Central memory CD8-positive, alpha-beta T cell (primary cell): Measurements from ENCODE around the gene NELFA.
A peak's percentile ranks its signal among the peaks of the same experiment; 100 is the strongest.

Experiments
- ATAC-seq: fragments of 150-1000 bp; cut with Tn5 transposase; replicated peaks from 2 replicates; pipeline ENCODE4 v1.10.0; 2022; ENCODE audit warnings: mild to moderate bottlenecking, moderate FRiP score, moderate number of reproducible peaks; ENCODE audit not compliant: poor library complexity, severe bottlenecking; ENCODE audit errors: extremely low read depth
- DNase-seq, 2 donors: peaks; one replicate each; pipeline ENCODE4 v3.0.0; 2021; ENCODE audit warnings: low spot score in 2 of 2
- H3K27ac Mint-ChIP-seq: one replicate; pipeline ENCODE4 v1.8.0; 2022; ENCODE audit warnings: low read depth, mild to moderate bottlenecking, moderate library complexity, mixed read lengths
- H3K27me3 Mint-ChIP-seq: one replicate; pipeline ENCODE4 v1.8.0; 2022; ENCODE audit warnings: mixed read lengths
- H3K36me3 Mint-ChIP-seq: one replicate; pipeline ENCODE4 v1.8.0; 2022; ENCODE audit warnings: mild to moderate bottlenecking, moderate library complexity, mixed read lengths; ENCODE audit not compliant: insufficient read depth
- H3K4me1 Mint-ChIP-seq: one replicate; pipeline ENCODE4 v1.8.0; 2022; ENCODE audit warnings: mixed read lengths
- H3K4me3 Mint-ChIP-seq: one replicate; pipeline ENCODE4 v1.8.0; 2022; ENCODE audit warnings: mild to moderate bottlenecking, moderate library complexity, mixed read lengths
- H3K9me3 Mint-ChIP-seq: one replicate; pipeline ENCODE4 v1.8.0; 2022; ENCODE audit warnings: mixed read lengths

NELFA gene

DNA sequence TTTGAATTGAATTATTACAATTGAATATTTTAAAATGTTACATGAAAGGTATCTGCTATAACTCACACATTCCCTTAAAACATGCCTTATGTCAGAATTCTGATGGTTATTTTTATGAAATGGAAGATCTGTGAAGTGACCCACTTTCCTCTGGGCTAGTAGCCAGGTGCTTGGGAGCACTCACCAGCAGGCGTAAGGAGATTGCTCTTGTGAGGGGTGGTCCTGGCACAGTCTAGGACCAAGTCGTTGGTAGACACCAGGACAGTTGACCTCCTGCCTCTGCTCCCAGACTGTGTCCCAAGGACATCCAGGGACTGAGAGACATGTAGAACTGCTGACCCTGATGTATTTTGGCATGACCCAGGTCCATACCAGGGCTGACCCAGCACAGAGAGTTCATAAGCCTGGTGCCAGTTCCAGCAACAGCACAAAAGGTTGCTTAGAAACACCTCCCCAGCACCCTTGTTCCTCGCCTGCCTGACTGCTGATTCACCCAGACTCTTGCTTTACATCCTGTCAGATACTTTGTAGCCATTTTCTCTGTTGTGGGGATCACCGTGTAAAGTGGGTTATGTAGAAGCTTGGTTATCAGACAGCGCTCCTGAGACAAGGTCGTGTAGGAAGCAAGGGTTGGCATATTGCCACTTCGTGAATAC lies 48.5 kb downstream of the NELFA start:
- DNase-seq (no peak), ATAC-seq (no peak)
- peaks cover 32% of the 10 kb centered on the region for H3K36me3 Mint-ChIP-seq
- no peaks in the 10 kb centered on the region for H3K9me3 Mint-ChIP-seq
- no peak overlapping the region for H3K27ac Mint-ChIP-seq
- H3K27me3 Mint-ChIP-seq, result no peaks in the 10 kb centered on the region
- peaks cover 12% of the 10 kb centered on the region for H3K4me1 Mint-ChIP-seq
- no peak overlapping the region for H3K4me3 Mint-ChIP-seq

DNA sequence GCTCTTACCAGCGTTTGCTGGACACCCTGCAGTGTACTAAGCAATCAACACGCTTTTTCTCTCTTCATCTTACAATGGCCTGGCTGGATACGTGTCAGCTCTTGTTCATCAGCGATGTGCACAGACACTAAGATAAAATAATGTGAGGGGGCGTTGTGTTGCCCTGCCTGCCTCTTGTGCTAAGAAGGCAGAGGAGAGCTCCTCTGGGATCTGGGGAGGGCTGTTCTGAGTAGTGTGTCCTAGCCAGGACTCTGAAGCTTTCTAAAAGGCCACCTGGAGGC lies 49.7 kb downstream of the NELFA start:
- Mint-ChIP-seq H3K4me1 (peaks cover 9% of the 10 kb centered on the region), H3K4me3 (no peak overlapping the region), H3K27me3 (no peaks in the 10 kb centered on the region), H3K9me3 (no peaks in the 10 kb centered on the region), H3K36me3 (peaks cover 29% of the 10 kb centered on the region), H3K27ac (no peak overlapping the region)
- DNase-seq (no peak), ATAC-seq (no peak)

DNA sequence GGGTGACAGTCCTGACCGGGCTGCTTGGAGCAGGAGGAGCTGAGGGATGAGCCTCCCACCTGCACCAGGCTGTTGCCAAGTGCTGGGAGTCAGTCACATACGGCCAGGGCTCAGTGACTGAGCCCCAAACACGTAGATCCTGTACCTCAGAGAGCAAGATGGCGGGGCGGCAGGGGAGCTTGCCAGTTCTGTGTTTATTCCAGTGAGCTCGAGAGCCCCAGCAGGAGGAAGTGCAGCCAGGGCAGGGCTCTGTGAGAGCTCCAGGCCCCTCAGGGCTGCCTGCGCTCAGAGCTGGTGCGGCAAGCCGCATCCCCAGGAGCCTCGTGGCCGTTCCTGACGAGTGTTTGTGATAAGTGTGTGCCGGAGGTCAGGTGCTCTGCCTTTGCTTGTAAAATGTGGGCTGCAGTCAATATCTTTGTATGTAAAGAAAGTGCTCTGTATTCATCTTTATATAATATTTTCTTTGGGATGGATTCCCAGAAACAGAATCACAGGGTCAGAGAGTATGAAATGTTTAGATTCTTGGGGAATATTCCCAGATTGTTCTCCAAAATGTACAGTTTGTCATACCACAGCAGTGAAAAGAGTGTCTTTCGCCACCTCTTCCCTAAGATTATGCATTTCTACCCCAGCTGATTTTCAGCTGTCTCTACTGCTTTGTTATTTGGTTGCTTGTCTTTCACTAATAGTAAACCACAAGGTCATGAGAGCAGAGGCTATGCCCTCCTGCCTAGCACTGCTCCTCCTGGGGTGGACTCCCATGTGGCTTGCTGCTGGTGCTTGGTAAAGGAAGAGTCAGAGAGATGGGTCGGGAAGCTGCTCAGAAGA lies 50.3 kb downstream of the NELFA start:
- Mint-ChIP-seq H3K27me3 (no peaks in the 10 kb centered on the region), H3K4me3 (no peak overlapping the region), H3K27ac (no peak overlapping the region), H3K9me3 (no peaks in the 10 kb centered on the region), H3K4me1 (peaks cover 6% of the 10 kb centered on the region), H3K36me3 (peaks cover 30% of the 10 kb centered on the region)
- no peak for ATAC-seq
- no peak for DNase-seq

DNA sequence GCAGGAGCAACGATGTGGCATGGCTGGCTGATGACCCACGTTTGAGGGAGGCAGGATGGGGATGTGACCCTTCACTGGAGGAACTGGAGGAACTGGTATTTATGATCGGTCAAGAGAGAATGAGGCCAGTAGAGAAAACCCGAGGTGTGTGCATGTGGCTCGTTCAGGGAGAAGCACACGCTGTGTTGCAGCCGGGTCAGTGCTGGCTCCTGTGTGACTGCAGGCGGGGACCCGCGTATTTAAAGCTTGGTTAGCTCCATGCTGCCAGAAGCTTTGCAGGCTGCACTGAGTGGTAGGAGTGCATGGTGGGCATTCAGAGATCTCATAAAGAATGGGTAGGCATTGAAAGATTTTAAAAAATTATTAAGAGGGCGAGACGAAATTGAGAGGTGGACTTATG lies 52.1 kb downstream of the NELFA start:
- ATAC-seq, result no peak
- Mint-ChIP-seq H3K9me3 (no peaks in the 10 kb centered on the region), H3K27ac (peak overlapping the region; percentile 45), H3K4me1 (no peaks in the 10 kb centered on the region), H3K4me3 (no peak overlapping the region), H3K27me3 (no peaks in the 10 kb centered on the region), H3K36me3 (peaks cover 24% of the 10 kb centered on the region)
- no peak for DNase-seq

DNA sequence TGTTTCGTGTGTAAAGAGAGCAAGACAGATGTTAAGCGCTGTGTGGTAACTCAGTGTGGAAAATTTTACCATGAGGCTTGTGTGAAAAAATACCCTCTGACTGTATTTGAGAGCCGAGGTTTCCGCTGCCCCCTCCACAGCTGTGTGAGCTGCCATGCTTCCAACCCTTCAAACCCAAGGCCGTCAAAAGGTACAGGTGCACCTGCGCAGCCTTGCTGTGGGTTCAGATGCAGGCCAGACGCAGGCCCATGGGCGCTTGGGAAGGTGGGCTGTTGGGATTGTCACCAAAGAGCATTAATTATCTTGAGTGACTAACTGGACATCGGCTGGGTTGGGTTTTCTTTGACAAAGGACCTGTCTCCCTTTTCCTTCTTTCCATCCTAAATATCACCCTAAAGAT lies 55.4 kb downstream of the NELFA start:
- H3K4me3 Mint-ChIP-seq, result no peak overlapping the region
- peaks cover 5% of the 10 kb centered on the region for H3K4me1 Mint-ChIP-seq
- ATAC-seq (no peak), DNase-seq (no peak)
- no peaks in the 10 kb centered on the region for H3K27me3 Mint-ChIP-seq
- H3K36me3 Mint-ChIP-seq, result peaks cover 11% of the 10 kb centered on the region
- no peaks in the 10 kb centered on the region for H3K9me3 Mint-ChIP-seq
- no peak overlapping the region for H3K27ac Mint-ChIP-seq

DNA sequence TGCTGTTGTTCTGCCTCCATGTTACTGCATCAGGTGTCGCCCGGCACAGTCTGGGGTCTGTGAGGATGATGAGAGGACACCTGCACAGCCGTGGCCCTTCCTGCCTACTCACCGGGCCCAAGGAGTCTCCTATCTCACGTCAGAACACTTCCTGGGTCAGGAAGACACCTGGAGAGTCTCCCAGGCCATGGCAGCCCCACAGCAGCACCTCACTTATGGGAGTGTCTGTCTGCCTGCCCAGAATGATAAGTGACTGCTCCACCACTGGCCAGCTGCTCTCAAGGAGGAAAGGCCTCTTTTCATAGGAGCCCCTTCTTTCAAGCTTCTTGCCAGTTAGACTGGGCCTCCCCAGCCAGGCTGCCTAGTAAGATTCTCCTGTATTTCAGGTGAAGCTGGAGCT lies 56.1 kb downstream of the NELFA start:
- Mint-ChIP-seq H3K27me3 (no peaks in the 10 kb centered on the region), H3K27ac (no peak overlapping the region), H3K36me3 (peaks cover 12% of the 10 kb centered on the region), H3K9me3 (no peaks in the 10 kb centered on the region), H3K4me3 (no peak overlapping the region), H3K4me1 (peaks cover 5% of the 10 kb centered on the region)
- ATAC-seq (no peak), DNase-seq (no peak)

DNA sequence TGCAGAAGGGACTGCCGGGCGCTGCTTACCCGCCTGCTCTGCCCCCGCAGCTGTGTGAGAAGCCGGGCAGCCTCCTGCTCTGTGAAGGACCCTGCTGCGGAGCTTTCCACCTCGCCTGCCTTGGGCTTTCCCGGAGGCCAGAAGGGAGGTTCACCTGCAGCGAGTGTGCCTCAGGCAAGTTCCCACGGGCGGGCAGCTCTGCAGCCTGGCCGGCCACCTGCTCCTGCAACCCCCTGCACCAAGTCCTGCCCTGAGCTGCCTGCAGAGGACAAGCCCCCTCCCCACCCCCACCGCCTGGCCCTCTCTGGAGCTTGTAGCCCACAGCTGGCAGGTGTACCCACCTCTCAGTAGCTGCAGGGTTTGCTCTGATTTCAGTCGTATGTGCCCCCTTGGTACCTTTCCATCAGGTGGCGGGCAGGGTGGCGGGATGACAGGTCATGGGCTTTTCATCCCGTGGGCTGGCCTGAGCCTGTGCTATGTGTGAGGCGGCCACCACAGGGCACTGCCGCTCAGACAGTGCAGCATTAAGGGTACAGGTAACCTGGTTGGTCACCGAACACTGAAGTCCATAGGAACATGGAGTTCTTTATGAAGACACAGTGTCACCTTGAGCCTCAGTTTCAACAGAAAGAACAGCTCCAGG lies 56.6 kb downstream of the NELFA start:
- Mint-ChIP-seq H3K4me1 (peaks cover 5% of the 10 kb centered on the region), H3K36me3 (peaks cover 12% of the 10 kb centered on the region), H3K27me3 (no peaks in the 10 kb centered on the region), H3K4me3 (no peak overlapping the region), H3K9me3 (no peaks in the 10 kb centered on the region), H3K27ac (no peak overlapping the region)
- ATAC-seq (no peak), DNase-seq (no peak)

DNA sequence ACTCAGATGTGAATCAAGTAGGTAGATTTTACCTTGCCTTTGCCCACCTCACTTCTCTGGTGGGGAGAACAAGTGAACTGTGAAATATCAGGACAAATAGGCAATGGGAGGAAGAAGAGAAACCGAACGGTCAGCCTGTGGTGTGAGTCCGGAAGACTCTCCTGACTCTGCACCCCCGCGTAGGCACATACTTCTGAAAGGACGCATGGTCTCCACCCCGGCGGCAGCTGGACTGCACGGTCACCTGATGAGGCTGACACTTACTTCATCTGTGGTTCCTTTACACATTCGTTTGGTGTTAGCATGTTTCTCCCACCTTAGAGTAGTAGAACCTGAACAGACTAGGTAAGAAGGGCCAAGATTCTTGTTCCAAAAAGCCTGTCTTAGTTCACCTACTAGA lies 58.4 kb downstream of the NELFA start:
- Mint-ChIP-seq H3K4me3 (no peak overlapping the region), H3K36me3 (peaks cover 11% of the 10 kb centered on the region), H3K27ac (no peak overlapping the region), H3K27me3 (no peaks in the 10 kb centered on the region), H3K4me1 (peaks cover 5% of the 10 kb centered on the region), H3K9me3 (no peaks in the 10 kb centered on the region)
- ATAC-seq, result no peak
- no peak for DNase-seq

DNA sequence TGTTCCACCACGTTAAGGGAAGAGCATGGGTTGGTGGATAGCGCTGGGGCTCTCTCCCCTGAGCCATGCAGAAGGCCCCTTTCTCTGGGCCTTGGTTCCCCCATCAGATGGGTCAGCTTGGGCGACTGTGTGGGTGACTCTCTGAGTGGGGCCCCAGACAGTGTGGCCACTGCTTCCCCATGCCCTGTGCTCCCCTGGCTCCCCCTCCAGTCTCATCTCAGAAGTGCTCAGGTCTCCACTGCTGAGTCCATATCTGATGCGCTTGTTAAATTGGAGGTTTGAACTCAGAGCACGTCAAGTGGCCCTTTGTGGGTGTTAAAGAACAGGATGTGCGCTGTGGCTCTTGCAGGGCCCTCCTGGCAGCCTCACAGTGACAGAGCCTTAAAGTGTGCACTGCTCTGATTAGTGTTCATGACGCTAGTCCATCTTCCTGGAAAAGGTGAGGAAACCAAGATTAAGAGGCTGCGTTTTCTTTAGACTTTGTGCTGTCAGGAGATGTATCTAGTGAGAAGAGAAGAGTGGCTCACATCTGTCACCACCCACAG lies 59.8 kb downstream of the NELFA start:
- ATAC-seq, result peak; percentile 82

DNA sequence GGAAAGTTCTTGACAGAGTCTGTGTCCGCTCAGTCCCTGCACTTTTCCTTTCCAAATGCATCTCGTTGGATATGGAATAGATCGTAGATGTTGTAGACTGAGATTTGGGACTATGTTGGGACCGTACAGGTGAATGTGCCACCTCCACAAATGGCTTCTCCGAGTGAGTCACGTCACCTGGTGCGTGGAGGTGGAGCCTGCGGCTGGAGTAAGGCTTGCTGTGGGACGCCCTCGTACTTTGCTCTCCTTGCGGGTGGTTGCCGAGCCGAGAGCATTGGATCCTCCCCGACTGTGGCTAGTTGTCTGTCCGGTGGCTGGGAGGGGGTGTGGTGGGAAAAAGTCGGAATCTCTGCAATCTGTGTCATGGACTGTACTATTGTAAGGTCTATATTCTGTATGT lies 60.5 kb downstream of the NELFA start:
- peaks cover 5% of the 10 kb centered on the region for H3K4me1 Mint-ChIP-seq
- H3K4me3 Mint-ChIP-seq, result no peak overlapping the region
- ATAC-seq (no peak), DNase-seq (no peak)
- peaks cover 10% of the 10 kb centered on the region for H3K36me3 Mint-ChIP-seq
- H3K9me3 Mint-ChIP-seq, result no peaks in the 10 kb centered on the region
- H3K27me3 Mint-ChIP-seq, result no peaks in the 10 kb centered on the region
- H3K27ac Mint-ChIP-seq, result no peak overlapping the region

More for the DNA sequence above, 59.8 kb downstream of the NELFA start:
- Mint-ChIP-seq H3K36me3 (peaks cover 11% of the 10 kb centered on the region), H3K27me3 (no peaks in the 10 kb centered on the region), H3K4me1 (peaks cover 5% of the 10 kb centered on the region), H3K27ac (peak overlapping the region; percentile 62), H3K4me3 (no peak overlapping the region), H3K9me3 (no peaks in the 10 kb centered on the region)
- DNase-seq, result no peak

DNA sequence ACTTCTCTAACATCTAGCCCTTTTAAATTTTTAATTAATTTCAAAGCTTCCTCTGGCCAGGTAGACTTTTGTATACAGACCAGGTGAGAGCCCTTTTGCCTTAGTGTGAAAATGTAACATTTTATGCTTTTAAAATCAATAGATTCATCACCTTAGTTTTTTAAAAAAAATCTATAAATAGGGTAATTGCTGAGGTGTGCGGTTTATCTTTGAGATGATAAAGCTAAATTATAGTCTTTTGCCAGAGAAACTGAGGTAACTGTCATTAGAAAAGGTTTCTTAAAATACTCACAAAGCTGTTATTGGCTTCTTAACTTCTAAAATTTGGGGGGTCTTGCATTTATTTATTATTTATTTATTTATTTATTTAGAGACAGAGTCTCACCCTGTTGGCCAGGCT lies 62.9 kb downstream of the NELFA start:
- H3K27ac Mint-ChIP-seq, result no peak overlapping the region
- H3K36me3 Mint-ChIP-seq, result peaks cover 6% of the 10 kb centered on the region
- H3K4me3 Mint-ChIP-seq, result no peak overlapping the region
- H3K27me3 Mint-ChIP-seq, result no peaks in the 10 kb centered on the region
- H3K4me1 Mint-ChIP-seq, result peaks cover 5% of the 10 kb centered on the region
- no peak for DNase-seq
- no peak for ATAC-seq
- H3K9me3 Mint-ChIP-seq, result no peaks in the 10 kb centered on the region

DNA sequence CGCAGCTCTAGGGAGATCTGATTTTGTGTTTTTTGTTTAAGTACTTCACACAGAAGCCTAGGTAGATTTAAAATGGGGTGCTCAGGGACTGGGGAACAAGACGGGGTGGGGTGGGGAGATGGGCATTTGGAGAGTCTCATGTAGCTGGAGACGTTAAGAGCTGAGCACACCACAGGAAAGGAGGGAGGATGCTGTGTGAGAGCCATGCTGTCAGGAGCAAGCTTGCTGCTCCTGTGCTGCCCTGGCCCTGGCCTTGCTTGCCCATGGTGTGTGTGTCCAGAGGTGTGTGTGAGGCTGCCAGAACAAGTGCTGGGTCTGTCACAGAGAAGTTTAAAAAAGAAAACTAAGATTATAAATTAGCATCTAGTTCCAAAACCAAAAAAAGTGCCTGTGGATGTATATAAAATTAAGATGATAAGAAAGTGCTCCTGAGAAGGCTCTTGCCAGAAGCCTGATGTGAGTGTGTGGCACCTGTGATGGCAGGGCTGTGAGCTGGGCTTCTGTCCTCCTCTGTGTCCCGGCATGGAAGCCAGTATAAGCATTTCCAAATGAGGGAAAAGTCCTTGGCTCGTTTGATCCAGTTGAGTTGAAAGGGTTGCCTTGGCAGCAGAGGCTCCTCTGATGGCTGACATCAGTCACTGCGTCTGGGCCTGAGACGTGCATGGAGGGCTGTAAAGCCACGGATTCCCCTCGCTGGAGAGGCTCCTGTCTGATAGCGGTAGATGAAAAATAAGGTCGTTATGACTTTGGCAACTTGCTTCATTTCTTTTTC lies 63.5 kb downstream of the NELFA start:
- Mint-ChIP-seq H3K36me3 (peaks cover 9% of the 10 kb centered on the region), H3K27me3 (no peaks in the 10 kb centered on the region), H3K27ac (peak overlapping the region; percentile 16), H3K4me1 (peaks cover 5% of the 10 kb centered on the region), H3K9me3 (no peaks in the 10 kb centered on the region), H3K4me3 (no peak overlapping the region)
- ATAC-seq, result no peak
- DNase-seq, result no peak
